OCI-LY7 (cell line): ENCODE data around the gene RIPK4. TPM values are rescaled to one million over a fixed set of nuclear protein-coding genes. Genes with fewer than 3 reads are reported as not detected.

Experiments
- BruUV-seq: library from RNA; stranded (reverse); fragments of 400-500 nt; replicated peaks from 2 replicates; lab custom pipeline; 2021; lab: Mats Ljungman, UMichigan
- CTCF ChIA-PET: fragments of 300-600 bp; sonication (Branson Sonifier 250); formaldehyde crosslinking; loops from one replicate; lab custom pipeline; 2022; ENCODE audit warnings: antibody characterized with exemption; ENCODE audit not compliant: unreplicated experiment; lab: Charles Lee
- POLR2A ChIA-PET: fragments of 300-600 bp; sonication (Branson Sonifier 250); formaldehyde crosslinking; loops from one replicate; lab custom pipeline; 2022; ENCODE audit warnings: antibody characterized with exemption; lab: Charles Lee
- DNase-seq: peaks from one replicate; pipeline ENCODE4 v3.0.0-alpha.2; 2015; ENCODE audit warnings: low spot score
- H2AFZ ChIP-seq: fragments of 200-600 bp; sonication (generic), shearing (Covaris generic); 2 replicates; pipeline ENCODE4 v1.6.1; 2014; ENCODE audit warnings: mild to moderate bottlenecking, antibody characterized with exemption, low read length, moderate library complexity
- H3K27ac ChIP-seq: fragments of 200-600 bp; sonication (generic); 2 replicates; pipeline ENCODE4 v1.5.1; 2014; ENCODE audit warnings: mixed run types, low read depth, mild to moderate bottlenecking, moderate library complexity, low read length, inconsistent platforms; ENCODE audit not compliant: poor library complexity, severe bottlenecking
- H3K36me3 ChIP-seq: fragments of 200-600 bp; sonication (generic); 2 replicates; pipeline ENCODE4 v1.6.1; 2014; ENCODE audit warnings: mild to moderate bottlenecking, antibody characterized with exemption, low read length, moderate library complexity, mixed read lengths; ENCODE audit not compliant: insufficient read depth
- H3K4me1 ChIP-seq: fragments of 200-600 bp; sonication (generic); 2 replicates; pipeline ENCODE4 v1.5.1; 2014; ENCODE audit warnings: mild to moderate bottlenecking, low read length; ENCODE audit not compliant: insufficient read depth, poor library complexity, severe bottlenecking
- H3K4me2 ChIP-seq: fragments of 200-600 bp; sonication (generic); 2 replicates; pipeline ENCODE4 v1.6.1; 2014; ENCODE audit warnings: mild to moderate bottlenecking, low read length
- H3K4me3 ChIP-seq: fragments of 200-600 bp; sonication (generic); 2 replicates; pipeline ENCODE4 v1.5.1; 2014; ENCODE audit warnings: mild to moderate bottlenecking, low read depth, low read length; ENCODE audit not compliant: poor library complexity, severe bottlenecking
- H3K79me2 ChIP-seq: fragments of 200-600 bp; sonication (generic); 2 replicates; pipeline ENCODE4 v1.6.1; 2016; ENCODE audit warnings: low read depth, mild to moderate bottlenecking, low read length, moderate library complexity, mixed read lengths; ENCODE audit not compliant: insufficient read depth
- H3K9me2 ChIP-seq: fragments of 200-600 bp; sonication (generic); 2 replicates; pipeline ENCODE4 v1.6.1; 2016; ENCODE audit warnings: mild to moderate bottlenecking, low read length, mixed read lengths; ENCODE audit not compliant: insufficient read depth
- H3K9me3 ChIP-seq: fragments of 200-600 bp; sonication (generic); 2 replicates; pipeline ENCODE4 v1.6.1; 2014; ENCODE audit warnings: mild to moderate bottlenecking, mixed run types, low read length, mixed read lengths
- H4K20me1 ChIP-seq: fragments of 200-600 bp; sonication (generic); 2 replicates; pipeline ENCODE4 v1.6.1; 2014; ENCODE audit warnings: mild to moderate bottlenecking, antibody characterized with exemption, low read length, moderate library complexity, mixed read lengths; ENCODE audit not compliant: insufficient read depth
- EZH2phosphoT487 ChIP-seq: fragments of 200-600 bp; sonication (generic); IDR thresholded peaks from 2 replicates; pipeline ENCODE4 v1.6.1; 2018; ENCODE audit warnings: low read depth, borderline replicate concordance, mild to moderate bottlenecking, mixed run types, antibody characterized with exemption, low read length, moderate library complexity, mixed read lengths
- intact Hi-C: fragments of 100-400 bp; cut with micrococcal nuclease; formaldehyde crosslinking; loops from one replicate; pipeline ENCODE4 v1.10.0; 2022; ENCODE audit not compliant: unreplicated experiment
- total RNA-seq, 2 experiments: library from RNA; depleted of rRNA in 1 of 2; stranded (reverse); fragments of >200 nt in 1 of 2; shearing (Covaris generic) in 1 of 2; gene quantifications; 2 replicates each; pipeline ENCODE4 v1.2.3, GENCODE V29; 2014 to 2022
- TF ChIP-seq, protein P1 (sequence below): fragments of 200-600 bp; sonication (generic); conservative IDR thresholded peaks from 2 replicates; pipeline ENCODE4 v1.5.1; 2014; ENCODE audit warnings: mild to moderate bottlenecking, antibody characterized with exemption, low read length, moderate library complexity, mixed read lengths

Gene RIPK4
- total RNA-seq, 2 experiments from 2014 or later: 0.08 to 0.19 TPM

DNA sequence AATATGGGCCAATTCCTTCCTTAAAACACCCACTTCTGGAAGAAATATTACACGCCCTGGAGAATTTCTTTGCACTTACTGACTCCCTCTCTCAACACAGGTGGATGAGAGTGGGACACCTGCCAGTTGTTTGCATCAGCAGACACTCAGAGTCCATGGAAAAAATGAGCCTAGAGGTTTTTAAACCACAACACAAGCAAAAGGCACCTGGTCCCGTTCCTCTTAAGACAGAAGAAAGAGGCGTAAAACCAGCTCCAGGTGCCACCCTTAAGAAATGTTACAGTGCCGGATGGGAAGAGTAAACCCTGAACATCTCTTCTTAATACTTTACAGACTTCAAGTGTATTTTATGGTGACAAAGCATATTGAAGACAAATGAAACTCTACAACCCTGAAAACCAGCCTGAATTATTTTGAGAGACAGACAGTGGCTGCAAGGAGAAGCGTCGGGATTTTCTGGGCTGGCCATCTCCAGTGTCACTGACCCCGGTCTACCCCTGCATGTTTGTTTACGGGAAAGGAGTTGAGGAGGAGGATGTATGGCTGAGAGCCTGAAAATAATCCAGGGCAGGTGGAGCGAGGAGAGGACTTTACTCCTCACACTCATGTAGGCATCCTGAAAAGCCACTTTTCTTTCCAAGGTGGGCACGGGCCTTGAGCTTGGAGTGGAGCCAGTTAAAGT lies 7.8 kb upstream of the RIPK4 start:
- Histone ChIP-seq H3K79me2 (no peaks in the 10 kb centered on the region), H3K36me3 (no peaks in the 10 kb centered on the region), H3K4me1 (no peaks in the 10 kb centered on the region), H3K9me2 (no peaks in the 10 kb centered on the region), H3K9me3 (no peaks in the 10 kb centered on the region), H2AFZ (no peak overlapping the region), H4K20me1 (no peaks in the 10 kb centered on the region), H3K4me3 (no peak overlapping the region), H3K4me2 (no peak overlapping the region), H3K27ac (no peak overlapping the region)
- no peak for TF ChIP-seq EZH2phosphoT487
- TF ChIP-seq, protein P1, sequence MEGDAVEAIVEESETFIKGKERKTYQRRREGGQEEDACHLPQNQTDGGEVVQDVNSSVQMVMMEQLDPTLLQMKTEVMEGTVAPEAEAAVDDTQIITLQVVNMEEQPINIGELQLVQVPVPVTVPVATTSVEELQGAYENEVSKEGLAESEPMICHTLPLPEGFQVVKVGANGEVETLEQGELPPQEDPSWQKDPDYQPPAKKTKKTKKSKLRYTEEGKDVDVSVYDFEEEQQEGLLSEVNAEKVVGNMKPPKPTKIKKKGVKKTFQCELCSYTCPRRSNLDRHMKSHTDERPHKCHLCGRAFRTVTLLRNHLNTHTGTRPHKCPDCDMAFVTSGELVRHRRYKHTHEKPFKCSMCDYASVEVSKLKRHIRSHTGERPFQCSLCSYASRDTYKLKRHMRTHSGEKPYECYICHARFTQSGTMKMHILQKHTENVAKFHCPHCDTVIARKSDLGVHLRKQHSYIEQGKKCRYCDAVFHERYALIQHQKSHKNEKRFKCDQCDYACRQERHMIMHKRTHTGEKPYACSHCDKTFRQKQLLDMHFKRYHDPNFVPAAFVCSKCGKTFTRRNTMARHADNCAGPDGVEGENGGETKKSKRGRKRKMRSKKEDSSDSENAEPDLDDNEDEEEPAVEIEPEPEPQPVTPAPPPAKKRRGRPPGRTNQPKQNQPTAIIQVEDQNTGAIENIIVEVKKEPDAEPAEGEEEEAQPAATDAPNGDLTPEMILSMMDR: no peak
- BruUV-seq: no TSS peak
- ChIA-PET CTCF (no interaction called here), POLR2A (interaction anchor here (1.2 kb wide), 1 partner anchor 13 kb away, joined by 3 read pairs; no protein-coding TSS in a partner anchor)
- intact Hi-C loops: no loop called here
- no peak for DNase-seq

DNA sequence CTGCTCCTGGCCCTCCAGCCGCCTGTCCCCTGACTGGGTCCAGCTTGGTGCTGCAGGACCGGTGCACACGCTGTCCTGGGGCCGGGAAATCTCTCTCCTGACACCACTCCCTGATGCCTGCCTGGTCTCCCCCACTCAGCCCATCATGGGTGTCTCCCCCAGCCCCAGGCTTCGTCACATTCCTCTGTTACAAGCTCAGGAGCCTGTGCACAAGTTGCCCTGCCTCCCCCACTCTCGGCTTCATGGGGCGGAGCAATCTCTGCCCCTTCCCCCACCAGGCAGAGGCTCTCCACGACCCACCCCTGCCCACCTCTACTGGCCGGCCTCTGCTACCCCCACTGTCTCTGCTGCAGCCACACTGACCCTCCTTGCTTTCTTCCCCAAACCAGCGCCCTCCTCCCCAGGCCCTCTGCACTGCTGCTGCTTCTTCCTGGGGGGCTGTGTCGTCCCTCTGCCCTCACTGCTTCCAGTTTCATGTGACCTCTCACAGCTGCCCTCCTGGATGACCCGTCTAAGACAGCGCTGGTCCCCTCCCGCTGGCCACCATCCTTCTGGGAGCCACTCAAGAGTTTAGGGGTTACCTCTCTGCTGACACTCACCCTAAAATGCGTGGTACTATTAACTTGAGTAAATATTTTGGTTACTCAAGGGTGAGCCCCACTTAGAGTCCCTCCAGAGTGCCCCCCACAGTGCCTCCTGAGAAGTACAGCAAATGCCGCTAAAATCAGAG lies 5.7 kb upstream of the RIPK4 start:
- no peak overlapping the region for H3K4me3 ChIP-seq
- H3K4me2 ChIP-seq: no peak overlapping the region
- peaks cover 15% of the 10 kb centered on the region for H3K4me1 ChIP-seq
- H3K9me3 ChIP-seq: no peaks in the 10 kb centered on the region
- ChIA-PET POLR2A (no interaction called here), CTCF (no interaction called here)
- H4K20me1 ChIP-seq: no peaks in the 10 kb centered on the region
- H3K27ac ChIP-seq: no peak overlapping the region
- TF ChIP-seq EZH2phosphoT487: no peak
- TF ChIP-seq, protein P1: no peak
- intact Hi-C loops: no loop called here
- H3K79me2 ChIP-seq: no peaks in the 10 kb centered on the region
- no peaks in the 10 kb centered on the region for H3K9me2 ChIP-seq
- H3K36me3 ChIP-seq: no peaks in the 10 kb centered on the region
- no peak overlapping the region for H2AFZ ChIP-seq
- no TSS peak for BruUV-seq
- no peak for DNase-seq

- Histone ChIP-seq H3K4me3 (no peak overlapping the region), H3K79me2 (no peaks in the 10 kb centered on the region), H3K27ac (no peak overlapping the region), H4K20me1 (no peaks in the 10 kb centered on the region), H2AFZ (no peak overlapping the region), H3K36me3 (no peaks in the 10 kb centered on the region), H3K4me2 (no peak overlapping the region), H3K9me2 (no peaks in the 10 kb centered on the region), H3K4me1 (peaks cover 23% of the 10 kb centered on the region), H3K9me3 (no peaks in the 10 kb centered on the region)
- POLR2A ChIA-PET: no interaction called here
- intact Hi-C loops: no loop called here
- TF ChIP-seq EZH2phosphoT487: no peak
- TF ChIP-seq, protein P1: no peak
- no TSS peak for BruUV-seq
- CTCF ChIA-PET: no interaction called here
- DNase-seq: no peak
Observed at GRCh38 chr21:41771625-41771945, 4.7 kb upstream of the RIPK4 start.
